SH-SY5Y (cell line): ENCODE results near the gene DARS1.

Experiments used
- GATA2 ChIP-seq: IDR thresholded peaks from 2 replicates; pipeline ENCODE4 v1.6.1; 2011; ENCODE audit warnings: mild to moderate bottlenecking, low read depth, low read length
- GATA3 ChIP-seq: IDR thresholded peaks from 2 replicates; pipeline ENCODE4 v1.6.1; 2011; ENCODE audit warnings: low read depth, mild to moderate bottlenecking, low read length, moderate library complexity

DNA sequence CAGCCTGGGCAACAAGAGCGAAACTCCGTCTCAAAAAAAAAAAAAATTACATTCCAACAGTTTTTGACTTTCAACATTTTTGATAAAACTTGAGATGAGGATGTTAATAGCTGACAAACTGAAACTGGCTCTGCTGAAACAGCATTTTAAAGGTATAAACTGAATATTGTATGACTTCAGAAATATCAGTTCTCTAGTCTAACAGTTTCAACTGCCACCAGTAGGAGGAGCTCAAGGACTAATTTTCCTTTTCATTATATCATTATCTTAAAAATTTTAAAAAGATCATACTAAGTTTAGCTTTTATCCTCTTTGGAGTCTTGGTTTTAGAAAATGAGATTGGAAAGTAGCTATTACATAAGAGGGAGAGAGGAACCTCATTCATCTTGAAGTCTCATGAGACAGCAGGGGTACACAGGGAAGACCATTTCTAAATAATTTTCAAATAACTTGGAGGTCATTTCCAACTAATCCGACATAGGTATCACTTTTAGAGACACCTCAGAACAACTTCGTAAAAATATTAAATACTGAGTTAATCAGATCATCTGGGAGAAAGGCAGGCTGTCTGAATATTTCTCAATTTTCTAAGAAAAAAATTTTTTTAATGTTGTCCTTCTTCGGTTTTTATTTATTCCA, 71.6 kb downstream of the DARS1 start:
- TF ChIP-seq GATA3 (no peak), GATA2 (no peak)
